GM19193 (cell line): ENCODE data around the gene PLCH1.

Source experiments
- POLR2A ChIP-seq: IDR thresholded peaks from 4 replicates; pipeline ENCODE4 v1.6.1; 2011; ENCODE audit not compliant: insufficient read depth, insufficient read length; ENCODE audit errors: extremely low read depth

The PLCH1 gene

GRCh38 chr3:155556531-155556930, 188.3 kb downstream of the PLCH1 start:
- no peak for TF ChIP-seq POLR2A

- no peak for TF ChIP-seq POLR2A
Observed at GRCh38 chr3:155555479-155556060, 189.3 kb downstream of the PLCH1 start.

- TF ChIP-seq POLR2A, result no peak
Observed at GRCh38 chr3:155554777-155555451, 190.0 kb downstream of the PLCH1 start.

GRCh38 chr3:155553780-155554179, 191.1 kb downstream of the PLCH1 start:
- no peak for TF ChIP-seq POLR2A

- no peak for TF ChIP-seq POLR2A
Observed at GRCh38 chr3:155553326-155553725, 191.5 kb downstream of the PLCH1 start.

- no peak for TF ChIP-seq POLR2A
Observed at GRCh38 chr3:155550391-155550790, 194.5 kb downstream of the PLCH1 start.

GRCh38 chr3:155549087-155549486, 195.8 kb downstream of the PLCH1 start:
- TF ChIP-seq POLR2A, result no peak

GRCh38 chr3:155548195-155548594, 196.7 kb downstream of the PLCH1 start:
- no peak for TF ChIP-seq POLR2A

GRCh38 chr3:155535098-155535497, 209.8 kb downstream of the PLCH1 start:
- no peak for TF ChIP-seq POLR2A

GRCh38 chr3:155528579-155528978, 216.3 kb downstream of the PLCH1 start:
- TF ChIP-seq POLR2A, result no peak

- TF ChIP-seq POLR2A, result no peak
Observed at GRCh38 chr3:155525324-155525833, 219.5 kb downstream of the PLCH1 start.

- no peak for TF ChIP-seq POLR2A
Observed at GRCh38 chr3:155520463-155520862, 224.4 kb downstream of the PLCH1 start.

GRCh38 chr3:155519078-155519477, 225.8 kb downstream of the PLCH1 start:
- TF ChIP-seq POLR2A, result no peak

GRCh38 chr3:155517903-155518302, 227.0 kb downstream of the PLCH1 start:
- no peak for TF ChIP-seq POLR2A

GRCh38 chr3:155516439-155516838, 228.4 kb downstream of the PLCH1 start:
- no peak for TF ChIP-seq POLR2A

- no peak for TF ChIP-seq POLR2A
Observed at GRCh38 chr3:155512867-155513261, 232.0 kb downstream of the PLCH1 start.

- no peak for TF ChIP-seq POLR2A
Observed at GRCh38 chr3:155512175-155512866, 232.6 kb downstream of the PLCH1 start.

- no peak for TF ChIP-seq POLR2A
Observed at GRCh38 chr3:155504682-155505081, 240.2 kb downstream of the PLCH1 start.
